GM21825 (cell line): ENCODE measurements around the gene COPA.
"Not testable (repeated sequence)": the region's sequence is repeated elsewhere in the genome, so short reads cannot be mapped to it uniquely, and the experiment has no call there.

ENCODE experiments used
- ATAC-seq: cut with Tn5 transposase; IDR thresholded peaks from one replicate; pipeline ENCODE4 v1.9.1; 2021; ENCODE audit warnings: mild to moderate bottlenecking, moderate library complexity; ENCODE audit not compliant: unreplicated experiment

COPA gene

GRCh38 chr1:160328184-160328583 lies 14.9 kb downstream of the COPA start:
- no peak for ATAC-seq

- ATAC-seq = no peak
These were observed 16.6 kb downstream of the COPA start for GRCh38 chr1:160326418-160326817.

GRCh38 chr1:160325252-160325651 lies 17.8 kb downstream of the COPA start:
- ATAC-seq = no peak

- ATAC-seq = no peak
These were observed 20.2 kb downstream of the COPA start for GRCh38 chr1:160322831-160323230.

- no peak for ATAC-seq
These were observed 27.7 kb downstream of the COPA start for GRCh38 chr1:160315359-160315758.

GRCh38 chr1:160309571-160309970 lies 33.5 kb downstream of the COPA start:
- ATAC-seq = no peak

- ATAC-seq = no peak
These were observed 33.9 kb downstream of the COPA start for GRCh38 chr1:160309185-160309557.

- ATAC-seq = no peak
These were observed 34.4 kb downstream of the COPA start for GRCh38 chr1:160308451-160309184.

- ATAC-seq = no peak
These were observed 35.8 kb downstream of the COPA start for GRCh38 chr1:160307118-160307791.

- ATAC-seq = no peak
These were observed 42.9 kb downstream of the COPA start for GRCh38 chr1:160300173-160300572.

- no peak for ATAC-seq
These were observed 47.0 kb downstream of the COPA start for GRCh38 chr1:160296036-160296435.

GRCh38 chr1:160293020-160293968 lies 49.8 kb downstream of the COPA start:
- no peak for ATAC-seq

GRCh38 chr1:160291248-160292220 lies 51.5 kb downstream of the COPA start:
- peak; percentile 62 for ATAC-seq

- ATAC-seq = not testable (repeated sequence)
These were observed 55.3 kb downstream of the COPA start for GRCh38 chr1:160287769-160288168.

GRCh38 chr1:160285506-160285905 lies 57.5 kb downstream of the COPA start:
- ATAC-seq = no peak

GRCh38 chr1:160284782-160285344 lies 58.2 kb downstream of the COPA start, which contains the start of gene PEX19:
TSS of gene PEX19 (minus strand) at chr1:160285133. CDS start at chr1:160285124, 9 bp downstream.
- peak; percentile 91 for ATAC-seq

- no peak for ATAC-seq
These were observed 58.7 kb downstream of the COPA start for GRCh38 chr1:160284220-160284781.

GRCh38 chr1:160282807-160283206 lies 60.2 kb downstream of the COPA start:
- ATAC-seq = no peak

- no peak for ATAC-seq
These were observed 65.1 kb downstream of the COPA start for GRCh38 chr1:160277987-160278386.
